ENCODE results near the gene VAV1. TPM values are rescaled to one million over a fixed set of nuclear protein-coding genes. Genes with fewer than 3 reads are reported as not detected.

VAV1 gene
- total RNA-seq, 2 donors from 2014 or later, result 7.6 to 12.2 TPM

- H3K9me3 ChIP-seq, result no peaks in the 10 kb centered on the region
- no peak for TF ChIP-seq CTCF (IDR thresholded peaks at IDR 0.05)
- H3K36me3 ChIP-seq, result no peaks in the 10 kb centered on the region
- H3K4me3 ChIP-seq, result no peak overlapping the region
- ATAC-seq (ENCODE audit: insufficient number of reproducible peaks, low FRiP score, low read depth), result no peak
- no peak overlapping the region for H3K27ac ChIP-seq
- no peak for DNase-seq (ENCODE audit: low spot score)
- no peaks in the 10 kb centered on the region for H3K4me1 ChIP-seq (ENCODE audit: control insufficient read depth in 1 of 2, low read depth in 2 of 2)
- H3K27me3 ChIP-seq (replicated peaks; ENCODE audit: insufficient read depth), result no peaks in the 10 kb centered on the region
These were observed 36.8 kb downstream of the VAV1 start for GRCh38 chr19:6809262-6809661.

- no peaks in the 10 kb centered on the region for H3K9me3 ChIP-seq
- no peaks in the 10 kb centered on the region for H3K36me3 ChIP-seq
- no peak for TF ChIP-seq CTCF (IDR thresholded peaks at IDR 0.05)
- no peaks in the 10 kb centered on the region for H3K4me1 ChIP-seq (ENCODE audit: control insufficient read depth in 1 of 2, low read depth in 2 of 2)
- no peak overlapping the region for H3K4me3 ChIP-seq
- no peaks in the 10 kb centered on the region for H3K27me3 ChIP-seq (replicated peaks; ENCODE audit: insufficient read depth)
- DNase-seq (ENCODE audit: low spot score), result no peak
- no peak for ATAC-seq (ENCODE audit: insufficient number of reproducible peaks, low FRiP score, low read depth)
- H3K27ac ChIP-seq, result no peak overlapping the region
These were observed 38.9 kb downstream of the VAV1 start for GRCh38 chr19:6811378-6811777.

- no peak for TF ChIP-seq CTCF (IDR thresholded peaks at IDR 0.05)
- no peaks in the 10 kb centered on the region for H3K9me3 ChIP-seq
- no peak for DNase-seq (ENCODE audit: low spot score)
- H3K4me3 ChIP-seq, result no peak overlapping the region
- no peaks in the 10 kb centered on the region for H3K36me3 ChIP-seq
- no peaks in the 10 kb centered on the region for H3K4me1 ChIP-seq (ENCODE audit: control insufficient read depth in 1 of 2, low read depth in 2 of 2)
- H3K27ac ChIP-seq, result no peak overlapping the region
- ATAC-seq (ENCODE audit: insufficient number of reproducible peaks, low FRiP score, low read depth), result no peak
- H3K27me3 ChIP-seq (replicated peaks; ENCODE audit: insufficient read depth), result no peaks in the 10 kb centered on the region
These were observed 39.4 kb downstream of the VAV1 start for GRCh38 chr19:6811906-6812305.

- no peaks in the 10 kb centered on the region for H3K27me3 ChIP-seq (replicated peaks; ENCODE audit: insufficient read depth)
- no peak for ATAC-seq (ENCODE audit: insufficient number of reproducible peaks, low FRiP score, low read depth)
These were observed 40.1 kb downstream of the VAV1 start for GRCh38 chr19:6812612-6813011.

GRCh38 chr19:6813659-6814058, 41.2 kb downstream of the VAV1 start:
- Histone ChIP-seq H3K27me3 (replicated peaks; ENCODE audit: insufficient read depth) (no peaks in the 10 kb centered on the region), H3K27ac (no peak overlapping the region), H3K4me3 (no peak overlapping the region), H3K4me1 (ENCODE audit: control insufficient read depth in 1 of 2, low read depth in 2 of 2) (no peaks in the 10 kb centered on the region), H3K9me3 (no peaks in the 10 kb centered on the region), H3K36me3 (no peaks in the 10 kb centered on the region)
- ATAC-seq (ENCODE audit: insufficient number of reproducible peaks, low FRiP score, low read depth), result no peak
- no peak for DNase-seq (ENCODE audit: low spot score)
- no peak for TF ChIP-seq CTCF (IDR thresholded peaks at IDR 0.05)

More at GRCh38 chr19:6812612-6813011, 40.1 kb downstream of the VAV1 start:
- Histone ChIP-seq H3K27ac (no peak overlapping the region), H3K36me3 (no peaks in the 10 kb centered on the region), H3K9me3 (no peaks in the 10 kb centered on the region), H3K4me3 (no peak overlapping the region), H3K4me1 (ENCODE audit: control insufficient read depth in 1 of 2, low read depth in 2 of 2) (no peaks in the 10 kb centered on the region)
- TF ChIP-seq CTCF (IDR thresholded peaks at IDR 0.05), result no peak
- no peak for DNase-seq (ENCODE audit: low spot score)
